Lower lobe of right lung (tissue), 2 donors: ENCODE data around the gene EIF4E1B. TPM values are rescaled to one million over a fixed set of nuclear protein-coding genes. Genes with fewer than 3 reads are reported as not detected.
A peak's percentile ranks its signal among the peaks of the same experiment; 100 is the strongest.

Source experiments
- ATAC-seq, 2 donors: fragments of 200-7000 bp; cut with Tn5 transposase; one replicate each; pipeline ENCODE4 v1.9.1; 2020 to 2022; ENCODE audit warnings: mild to moderate bottlenecking in 2 of 2, moderate library complexity in 2 of 2
- DNase-seq: peaks from one replicate; pipeline ENCODE4 v3.0.0-alpha.2; 2020
- H3K27ac ChIP-seq: fragments of 200-600 bp; one replicate; pipeline ENCODE4 v1.8.0; 2022
- H3K27me3 ChIP-seq: fragments of 200-600 bp; one replicate; pipeline ENCODE4 v1.8.0; 2022; ENCODE audit warnings: low read depth
- H3K36me3 ChIP-seq: fragments of 200-600 bp; one replicate; pipeline ENCODE4 v1.8.0; 2022; ENCODE audit warnings: mild to moderate bottlenecking
- H3K4me1 ChIP-seq: fragments of 200-600 bp; one replicate; pipeline ENCODE4 v1.8.0; 2022
- H3K4me3 ChIP-seq: fragments of 200-600 bp; one replicate; pipeline ENCODE4 v1.8.0; 2022; ENCODE audit warnings: mild to moderate bottlenecking
- H3K9me3 ChIP-seq: fragments of 200-600 bp; one replicate; pipeline ENCODE4 v1.8.0; 2022
- CTCF ChIP-seq: fragments of 200-600 bp; IDR thresholded peaks from one replicate; pipeline ENCODE4 v1.8.0; 2022; ENCODE audit warnings: antibody characterized with exemption, mild to moderate bottlenecking
- intact Hi-C: fragments of 100-400 bp; cut with DNase I; formaldehyde crosslinking; loops from one replicate; pipeline ENCODE4 v1.11.0; 2022
- total RNA-seq: library from RNA; stranded (reverse); fragmentation: NEBNext Ultra II Directional; extraction: Animal tissue kit (Norgen Biotek cat#: 25700); gene quantifications from one replicate; pipeline ENCODE4 v1.2.1, GENCODE V29; 2021
- donor health status: DM: no; HTN: yes; CAD: no; lungs with severe emphysema.

The EIF4E1B gene
- total RNA-seq, 1 donor from 2014 or later, result not detected

DNA sequence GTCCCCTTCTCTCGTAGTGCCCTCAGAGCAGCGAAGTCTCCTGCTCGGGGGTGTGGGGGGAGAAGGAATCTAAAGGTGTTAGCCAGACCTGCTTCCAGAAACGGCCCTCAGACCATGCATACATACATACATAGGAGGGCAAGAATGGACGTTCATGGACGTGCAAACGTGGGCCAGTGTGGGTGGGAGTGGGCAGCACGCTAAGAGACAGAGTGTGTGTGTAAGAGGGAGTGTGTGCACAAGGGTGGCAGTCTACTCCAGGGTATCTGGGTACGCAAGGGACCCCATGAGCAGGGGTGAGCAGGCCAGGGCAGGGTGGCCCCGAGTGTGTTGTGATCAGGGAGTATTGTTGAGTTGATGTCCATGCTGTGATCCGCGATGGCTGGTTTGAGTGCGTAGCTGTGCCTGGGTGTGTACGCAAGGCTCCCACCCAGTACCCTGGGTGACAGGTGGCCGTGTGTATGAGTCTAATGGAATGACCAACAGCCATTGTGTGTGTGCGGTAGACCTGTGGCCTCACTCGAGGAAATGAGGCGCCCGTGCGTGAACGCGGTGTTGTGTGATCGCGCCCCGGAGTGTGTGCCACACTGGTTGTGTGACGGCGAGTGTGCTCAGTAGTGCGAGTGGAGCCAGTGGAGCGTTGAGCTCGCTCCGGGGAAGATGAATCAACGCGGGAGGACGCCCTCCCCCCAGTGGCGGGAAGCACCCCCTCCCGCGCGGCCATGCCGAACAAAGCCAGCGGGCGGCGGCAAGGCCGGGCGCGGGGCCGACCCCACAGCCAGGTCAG is 21.3 kb upstream of the EIF4E1B start:
- no peak overlapping the region for H3K27ac ChIP-seq
- no peaks in the 10 kb centered on the region for H3K9me3 ChIP-seq
- DNase-seq, result no peak
- ATAC-seq, result no peak
- H3K4me3 ChIP-seq, result peak overlapping the region; percentile 73
- TF ChIP-seq CTCF, result no peak
- H3K27me3 ChIP-seq, result peaks cover 17% of the 10 kb centered on the region
- peaks cover 12% of the 10 kb centered on the region for H3K4me1 ChIP-seq
- H3K36me3 ChIP-seq, result no peaks in the 10 kb centered on the region
- intact Hi-C loops, result no loop called here

DNA sequence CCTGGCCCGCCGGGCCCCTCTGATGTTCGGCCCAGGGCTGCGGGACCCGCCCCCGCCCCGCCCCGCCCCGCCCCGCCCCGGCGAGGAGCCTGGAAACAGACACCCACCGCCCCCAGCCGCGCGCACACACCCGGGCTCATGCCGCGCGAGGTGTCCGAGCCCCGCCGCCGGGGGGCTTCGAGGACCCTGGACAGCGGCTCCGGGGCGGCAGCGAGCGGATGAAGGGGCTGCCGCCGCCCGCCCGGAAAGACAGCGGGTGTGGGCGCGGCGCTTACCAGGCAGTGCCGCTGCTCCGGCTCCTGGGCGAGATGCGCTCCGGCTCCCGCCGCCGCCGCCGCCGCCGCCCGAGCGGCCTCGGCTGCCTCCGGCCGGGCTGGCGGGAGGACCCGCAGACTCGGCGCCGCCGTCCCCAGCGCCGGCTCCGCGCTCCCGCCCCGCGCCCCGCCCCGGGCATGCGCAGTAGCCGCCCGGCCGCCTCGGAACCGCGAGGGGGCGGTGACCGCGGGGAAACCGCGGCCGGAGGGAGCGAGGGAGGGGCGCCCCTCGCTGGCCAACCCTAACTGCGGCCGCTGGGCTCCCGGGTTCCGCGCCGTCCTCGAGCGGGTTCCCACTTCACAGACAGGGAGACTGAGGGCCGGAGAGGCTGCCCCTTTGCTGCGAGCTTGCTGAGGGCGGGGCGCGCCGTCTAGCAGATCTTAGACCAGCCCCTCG is 20.6 kb upstream of the EIF4E1B start, which contains the start of gene GPRIN1:
Gene GPRIN1, minus strand, starts transcription at position 433 of the 711 bp plus-strand sequence. CDS start 10,322 bp downstream, outside the sequence.
- peaks cover 17% of the 10 kb centered on the region for H3K27me3 ChIP-seq
- peak; percentile 57 for DNase-seq

GRCh38 chr5:176610435-176610773 is 20.1 kb upstream of the EIF4E1B start:
- Histone ChIP-seq H3K27ac (no peak overlapping the region), H3K27me3 (peaks cover 17% of the 10 kb centered on the region), H3K9me3 (no peaks in the 10 kb centered on the region), H3K4me3 (peak overlapping the region; percentile 73), H3K4me1 (peaks cover 12% of the 10 kb centered on the region), H3K36me3 (no peaks in the 10 kb centered on the region)
- intact Hi-C loops, result no loop called here
- ATAC-seq (peak in 1 of 2 donors; percentile 4), DNase-seq (no peak)
- TF ChIP-seq CTCF, result no peak

More for the DNA sequence above, 20.6 kb upstream of the EIF4E1B start, which contains the start of gene GPRIN1:
- intact Hi-C loops, result no loop called here
- Histone ChIP-seq H3K4me3 (peak within 1 kb of the TSS; percentile 73), H3K9me3 (no peaks in the 10 kb centered on the region), H3K4me1 (peaks cover 12% of the 10 kb centered on the region), H3K36me3 (no peaks in the 10 kb centered on the region), H3K27ac (no peak within 1 kb of the TSS)
- peak; percentile 82 to 86 for ATAC-seq
- TF ChIP-seq CTCF, result peak; percentile 20

- no peak overlapping the region for H3K27ac ChIP-seq
- ATAC-seq (no peak), DNase-seq (peak; percentile 70)
- H3K36me3 ChIP-seq, result no peaks in the 10 kb centered on the region
- H3K27me3 ChIP-seq, result peaks cover 17% of the 10 kb centered on the region
- H3K4me3 ChIP-seq, result no peak overlapping the region
- peaks cover 12% of the 10 kb centered on the region for H3K4me1 ChIP-seq
- TF ChIP-seq CTCF, result no peak
- no peaks in the 10 kb centered on the region for H3K9me3 ChIP-seq
- intact Hi-C loops, result no loop called here
Observed at GRCh38 chr5:176611435-176611834, 19.0 kb upstream of the EIF4E1B start.

DNA sequence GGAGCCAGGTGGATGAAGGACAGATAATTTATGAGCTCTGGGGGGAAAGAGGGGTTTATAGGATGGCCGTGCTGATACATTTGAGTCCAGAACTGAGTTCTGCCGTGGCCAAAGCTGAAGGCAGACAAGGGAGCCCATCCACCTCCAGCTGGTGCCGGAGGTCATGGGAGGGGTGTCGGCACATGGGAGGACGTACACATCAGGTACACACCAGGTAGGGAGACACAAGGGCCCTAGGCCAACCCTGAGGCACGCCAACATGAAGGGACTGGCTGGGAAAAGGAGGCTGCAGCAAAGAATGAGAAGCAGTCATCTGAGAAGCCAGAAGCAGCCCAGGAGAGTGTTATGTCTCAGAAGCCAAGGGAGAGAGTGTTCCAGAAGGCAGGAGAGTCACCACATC is 18.5 kb upstream of the EIF4E1B start:
- intact Hi-C loops, result no loop called here
- DNase-seq (no peak), ATAC-seq (no peak)
- no peak overlapping the region for H3K4me3 ChIP-seq
- no peaks in the 10 kb centered on the region for H3K36me3 ChIP-seq
- TF ChIP-seq CTCF, result no peak
- H3K9me3 ChIP-seq, result no peaks in the 10 kb centered on the region
- H3K4me1 ChIP-seq, result peaks cover 12% of the 10 kb centered on the region
- H3K27ac ChIP-seq, result no peak overlapping the region
- peaks cover 17% of the 10 kb centered on the region for H3K27me3 ChIP-seq
